Measurements from ENCODE around the gene MLIP. TPM values are rescaled to one million over a fixed set of nuclear protein-coding genes. Genes with fewer than 3 reads are reported as not detected.

The MLIP gene
- total RNA-seq, 4 donors from 2014 or later, result 0.64 to 4.3 (median 2.5) TPM

GRCh38 chr6:54135665-54136369, 24.6 kb downstream of the MLIP start:
- H3K4me1 ChIP-seq, result peaks cover 0 to 10% (median 4%) of the 10 kb centered on the region in 3 donors
- DNase-seq, result no peak
- no peaks in the 10 kb centered on the region for H3K36me3 ChIP-seq
- no peak for TF ChIP-seq POLR2A (IDR thresholded peaks at IDR 0.05)
- TF ChIP-seq CTCF (IDR thresholded peaks at IDR 0.05), result no peak
- no peak overlapping the region for H3K4me3 ChIP-seq
- intact Hi-C loops (cut with DNase I), result no loop called here
- no peak overlapping the region for H3K27ac ChIP-seq
- no peaks in the 10 kb centered on the region for H3K27me3 ChIP-seq
- H3K9me3 ChIP-seq, result no peaks in the 10 kb centered on the region
- WGBS, 2 donors, result 11 to 13% methylated on average over 2 of the region's 2 CpGs

GRCh38 chr6:54138795-54139194, 27.6 kb downstream of the MLIP start:
- no peaks in the 10 kb centered on the region for H3K36me3 ChIP-seq
- no peak for DNase-seq
- no peaks in the 10 kb centered on the region for H3K9me3 ChIP-seq
- no peak overlapping the region for H3K27ac ChIP-seq
- WGBS, 2 donors, result 69 to 86% methylated on average over 1 of the region's 1 CpG
- H3K27me3 ChIP-seq, result no peaks in the 10 kb centered on the region
- no peak for TF ChIP-seq POLR2A (IDR thresholded peaks at IDR 0.05)
- no peak for TF ChIP-seq CTCF (IDR thresholded peaks at IDR 0.05)
- intact Hi-C loops (cut with DNase I), result no loop called here
- H3K4me1 ChIP-seq, result peaks cover 0 to 10% (median 4%) of the 10 kb centered on the region in 3 donors
- H3K4me3 ChIP-seq, result no peak overlapping the region

GRCh38 chr6:54140811-54141210, 29.6 kb downstream of the MLIP start:
- no peaks in the 10 kb centered on the region for H3K36me3 ChIP-seq
- DNase-seq, result no peak
- H3K4me1 ChIP-seq, result peaks cover 0 to 6% (median 2%) of the 10 kb centered on the region in 3 donors
- no peak overlapping the region for H3K27ac ChIP-seq
- no peak overlapping the region for H3K4me3 ChIP-seq
- TF ChIP-seq POLR2A (IDR thresholded peaks at IDR 0.05) (no peak), CTCF (IDR thresholded peaks at IDR 0.05) (no peak)
- intact Hi-C loops (cut with DNase I), result no loop called here
- no peaks in the 10 kb centered on the region for H3K9me3 ChIP-seq
- H3K27me3 ChIP-seq, result no peaks in the 10 kb centered on the region

- no peaks in the 10 kb centered on the region for H3K4me1 ChIP-seq
- DNase-seq, result no peak
- H3K9me3 ChIP-seq, result no peaks in the 10 kb centered on the region
- 88 to 89% methylated on average over 11 to 12 of the region's 12 CpGs for WGBS, 2 donors
- H3K27me3 ChIP-seq, result no peaks in the 10 kb centered on the region
- no peaks in the 10 kb centered on the region for H3K36me3 ChIP-seq
- TF ChIP-seq CTCF (IDR thresholded peaks at IDR 0.05) (no peak), POLR2A (IDR thresholded peaks at IDR 0.05) (no peak)
- intact Hi-C loops (cut with DNase I), result no loop called here
- H3K4me3 ChIP-seq, result no peak overlapping the region
- no peak overlapping the region for H3K27ac ChIP-seq
These were observed 31.8 kb downstream of the MLIP start for GRCh38 chr6:54142889-54143519.

GRCh38 chr6:54151861-54152260, 40.6 kb downstream of the MLIP start:
- no peaks in the 10 kb centered on the region for H3K36me3 ChIP-seq
- WGBS, 2 donors, result 48 to 53% methylated on average over 1 of the region's 1 CpG

More at GRCh38 chr6:54151861-54152260, 40.6 kb downstream of the MLIP start:
- intact Hi-C loops (cut with DNase I), result no loop called here
- DNase-seq, result no peak
- no peak overlapping the region for H3K4me3 ChIP-seq
- H3K27me3 ChIP-seq, result no peaks in the 10 kb centered on the region
- H3K27ac ChIP-seq, result no peak overlapping the region
- TF ChIP-seq CTCF (IDR thresholded peaks at IDR 0.05) (no peak), POLR2A (IDR thresholded peaks at IDR 0.05) (no peak)
- no peaks in the 10 kb centered on the region for H3K9me3 ChIP-seq
- no peaks in the 10 kb centered on the region for H3K4me1 ChIP-seq
